ENCODE measurements around the gene CCDC6. TPM values are rescaled to one million over a fixed set of nuclear protein-coding genes. Genes with fewer than 3 reads are reported as not detected.
"Not testable (repeated sequence)": the region's sequence is repeated elsewhere in the genome, so short reads cannot be mapped to it uniquely, and the experiment has no call there.

Gene CCDC6
- polyA plus RNA-seq, 1 donor (not counting 4 experiments of a cell fraction or from before 2014, with no cell fraction given) = 46.5 TPM

GRCh38 chr10:59787032-59787431 lies 119.3 kb downstream of the CCDC6 start:
- H3K4me1 ChIP-seq (ENCODE audit: control insufficient read depth, extremely low read depth, insufficient read depth, low read length); dilution Hi-C loops (cut with MboI; ENCODE audit: extremely low pct_ligation_motif_present, low sequenced_read_pairs); H3K79me2 ChIP-seq (ENCODE audit: control insufficient read depth, insufficient read depth, low read length); H3K36me3 ChIP-seq (ENCODE audit: control insufficient read depth in 2 of 2, extremely low read depth in 1 of 2, insufficient read depth in 2 of 2, low read length in 2 of 2); DNase-seq (ENCODE audit: low read depth, low spot score); H3K9me1 ChIP-seq (ENCODE audit: control insufficient read depth, extremely low read depth, insufficient read depth, low read length); H3K9me3 ChIP-seq (ENCODE audit: control insufficient read depth, low read depth, low read length); H3K27ac ChIP-seq (ENCODE audit: control insufficient read depth, insufficient read depth, low read length); H3K4me3 ChIP-seq (ENCODE audit: control insufficient read depth in 2 of 3, extremely low read depth in 1 of 3, insufficient read depth in 2 of 3, low read depth in 1 of 3, low read length in 3 of 3); H2AFZ ChIP-seq (ENCODE audit: control insufficient read depth, low read length); H3K27me3 ChIP-seq (ENCODE audit: control insufficient read depth, extremely low read depth, insufficient read depth, low read length); H3K4me2 ChIP-seq (ENCODE audit: control insufficient read depth, extremely low read depth, insufficient read depth, low read depth, low read length); H4K20me1 ChIP-seq (ENCODE audit: control insufficient read depth, extremely low read depth, insufficient read depth, low read length); H3K9ac ChIP-seq (ENCODE audit: control insufficient read depth, extremely low read depth, insufficient read depth, low read length); FAIRE-seq: not testable (repeated sequence)

- H3K9ac ChIP-seq (ENCODE audit: control insufficient read depth, extremely low read depth, insufficient read depth, low read length); H3K4me2 ChIP-seq (ENCODE audit: control insufficient read depth, extremely low read depth, insufficient read depth, low read depth, low read length); H3K36me3 ChIP-seq (ENCODE audit: control insufficient read depth in 2 of 2, extremely low read depth in 1 of 2, insufficient read depth in 2 of 2, low read length in 2 of 2); H3K9me1 ChIP-seq (ENCODE audit: control insufficient read depth, extremely low read depth, insufficient read depth, low read length); H3K27ac ChIP-seq (ENCODE audit: control insufficient read depth, insufficient read depth, low read length); DNase-seq (ENCODE audit: low read depth, low spot score); H3K79me2 ChIP-seq (ENCODE audit: control insufficient read depth, insufficient read depth, low read length); H4K20me1 ChIP-seq (ENCODE audit: control insufficient read depth, extremely low read depth, insufficient read depth, low read length); H2AFZ ChIP-seq (ENCODE audit: control insufficient read depth, low read length); H3K9me3 ChIP-seq (ENCODE audit: control insufficient read depth, low read depth, low read length); H3K27me3 ChIP-seq (ENCODE audit: control insufficient read depth, extremely low read depth, insufficient read depth, low read length); H3K4me3 ChIP-seq (ENCODE audit: control insufficient read depth in 2 of 3, extremely low read depth in 1 of 3, insufficient read depth in 2 of 3, low read depth in 1 of 3, low read length in 3 of 3); dilution Hi-C loops (cut with MboI; ENCODE audit: extremely low pct_ligation_motif_present, low sequenced_read_pairs); H3K4me1 ChIP-seq (ENCODE audit: control insufficient read depth, extremely low read depth, insufficient read depth, low read length); FAIRE-seq: not testable (repeated sequence)
Measured at GRCh38 chr10:59785476-59785875, 120.9 kb downstream of the CCDC6 start.

- no peak for FAIRE-seq
- dilution Hi-C loops (cut with MboI; ENCODE audit: extremely low pct_ligation_motif_present, low sequenced_read_pairs) = no loop called here
- Histone ChIP-seq H3K36me3 (ENCODE audit: control insufficient read depth in 2 of 2, extremely low read depth in 1 of 2, insufficient read depth in 2 of 2, low read length in 2 of 2) (no peaks in the 10 kb centered on the region), H3K27me3 (ENCODE audit: control insufficient read depth, extremely low read depth, insufficient read depth, low read length) (no peaks in the 10 kb centered on the region), H3K9ac (ENCODE audit: control insufficient read depth, extremely low read depth, insufficient read depth, low read length) (no peak overlapping the region), H3K9me3 (ENCODE audit: control insufficient read depth, low read depth, low read length) (no peaks in the 10 kb centered on the region), H3K4me1 (ENCODE audit: control insufficient read depth, extremely low read depth, insufficient read depth, low read length) (no peaks in the 10 kb centered on the region), H3K79me2 (ENCODE audit: control insufficient read depth, insufficient read depth, low read length) (no peaks in the 10 kb centered on the region), H3K4me2 (ENCODE audit: control insufficient read depth, extremely low read depth, insufficient read depth, low read depth, low read length) (no peak overlapping the region), H4K20me1 (ENCODE audit: control insufficient read depth, extremely low read depth, insufficient read depth, low read length) (no peaks in the 10 kb centered on the region), H3K4me3 (ENCODE audit: control insufficient read depth in 2 of 3, extremely low read depth in 1 of 3, insufficient read depth in 2 of 3, low read depth in 1 of 3, low read length in 3 of 3) (no peak overlapping the region), H3K27ac (ENCODE audit: control insufficient read depth, insufficient read depth, low read length) (no peak overlapping the region), H2AFZ (ENCODE audit: control insufficient read depth, low read length) (no peak overlapping the region), H3K9me1 (ENCODE audit: control insufficient read depth, extremely low read depth, insufficient read depth, low read length) (no peaks in the 10 kb centered on the region)
- no peak for DNase-seq (ENCODE audit: low read depth, low spot score)
- TF ChIP-seq EZH2 (IDR thresholded peaks at IDR 0.05; ENCODE audit: low read length) (no peak), CTCF (optimal IDR thresholded peaks at IDR 0.05 in 1 of 3, IDR thresholded peaks at IDR 0.05 in 1 of 3, conservative IDR thresholded peaks at IDR 0.05 in 1 of 3; ENCODE audit: extremely low read depth in 1 of 3, insufficient read depth in 2 of 3, low read length in 3 of 3) (no peak)
Measured at GRCh38 chr10:59781511-59781910, 124.8 kb downstream of the CCDC6 start.

Measured in keratinocyte (primary cell).